PC-3 (cell line): ENCODE measurements around the gene MYL1.

Source experiments
- CTCF ChIP-seq: fragments of 300-600 bp; sonication (generic); conservative IDR thresholded peaks from 2 replicates; pipeline ENCODE4 v1.5.1; 2017; ENCODE audit warnings: antibody characterized with exemption, low read depth, mild to moderate bottlenecking, low read length
- EZH2 ChIP-seq: fragments of 300-600 bp; sonication (generic); IDR thresholded peaks from one replicate; pipeline ENCODE4 v1.6.1; 2017; ENCODE audit warnings: antibody characterized with exemption, mild to moderate bottlenecking, low read length; ENCODE audit not compliant: unreplicated experiment
- EZH2phosphoT487 ChIP-seq: fragments of 300-600 bp; sonication (generic); IDR thresholded peaks from 2 replicates; pipeline ENCODE4 v1.6.1; 2018; ENCODE audit warnings: mild to moderate bottlenecking, antibody characterized with exemption, low read length, borderline replicate concordance

DNA sequence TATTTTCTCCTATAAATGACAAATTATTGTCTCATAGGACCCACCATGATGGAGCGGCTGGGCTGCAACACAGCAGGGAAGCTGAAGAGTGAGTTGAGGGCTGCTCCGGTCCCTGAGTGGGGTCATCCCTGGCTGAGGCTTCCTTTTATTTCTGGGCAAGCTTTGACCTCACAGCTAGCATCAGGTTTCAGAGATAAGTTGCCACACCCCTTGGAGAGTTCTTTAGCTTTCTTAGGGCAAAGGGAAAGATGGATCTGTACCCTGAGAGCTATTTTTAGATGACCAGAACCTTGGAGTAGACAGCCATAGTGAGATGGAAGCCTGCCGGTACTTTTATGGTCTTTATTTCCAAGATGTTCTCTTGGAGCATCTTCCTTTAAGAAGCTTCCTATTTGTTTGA, 11.5 kb downstream of the MYL1 start:
- no peak for TF ChIP-seq CTCF
- TF ChIP-seq EZH2: no peak
- TF ChIP-seq EZH2phosphoT487: no peak
